Retinal pigment epithelial cell (primary cell): ENCODE measurements around the gene AGAP1.

Source experiments
- DNase-seq: peaks from one replicate; pipeline ENCODE4 v3.0.0-alpha.2; 2010; ENCODE audit warnings: low read depth
- H3K4me3 ChIP-seq: 2 replicates; pipeline ENCODE4 v1.5.1; 2011; ENCODE audit warnings: mild to moderate bottlenecking, low read length, control low read depth, moderate library complexity
- CTCF ChIP-seq: conservative IDR thresholded peaks from 2 replicates; pipeline ENCODE4 v1.5.1; 2011; ENCODE audit warnings: low read depth, low read length, control low read depth, inconsistent platforms

AGAP1 gene

GRCh38 chr2:235702186-235702585, 208.3 kb downstream of the AGAP1 start:
- TF ChIP-seq CTCF: no peak
- H3K4me3 ChIP-seq: no peak overlapping the region
- DNase-seq: no peak

GRCh38 chr2:235703711-235704295, 210.0 kb downstream of the AGAP1 start:
- no peak for TF ChIP-seq CTCF
- H3K4me3 ChIP-seq: no peak overlapping the region
- DNase-seq: no peak

GRCh38 chr2:235705296-235705695, 211.5 kb downstream of the AGAP1 start:
- DNase-seq: no peak
- no peak overlapping the region for H3K4me3 ChIP-seq
- TF ChIP-seq CTCF: no peak

- DNase-seq: no peak
- TF ChIP-seq CTCF: no peak
- no peak overlapping the region for H3K4me3 ChIP-seq
These were observed 212.7 kb downstream of the AGAP1 start for GRCh38 chr2:235706506-235706905.

GRCh38 chr2:235707411-235708096, 213.7 kb downstream of the AGAP1 start:
- H3K4me3 ChIP-seq: no peak overlapping the region
- no peak for DNase-seq
- TF ChIP-seq CTCF: no peak

- no peak for DNase-seq
- no peak overlapping the region for H3K4me3 ChIP-seq
These were observed 215.4 kb downstream of the AGAP1 start for GRCh38 chr2:235709124-235709813.

More at GRCh38 chr2:235709124-235709813, 215.4 kb downstream of the AGAP1 start:
- TF ChIP-seq CTCF: no peak
